HEK293 (cell line): ENCODE results near the gene C4orf17.

Experiments
- CTCF ChIA-PET: fragments of 350-600 bp; formaldehyde crosslinking; extraction: SDS; loops from one replicate; lab custom pipeline; 2021; ENCODE audit warnings: antibody characterized with exemption; lab: Yijun Ruan, JAX
- POLR2A ChIA-PET: fragments of 300-600 bp; formaldehyde crosslinking; extraction: SDS; loops from one replicate; lab custom pipeline; 2020; ENCODE audit warnings: antibody characterized with exemption, inconsistent platforms; lab: Yijun Ruan, JAX
- H3K27ac ChIP-seq: fragments of 200-500 bp; sonication (Bioruptor generic); 2 replicates; pipeline ENCODE4 v1.5.1; 2014; ENCODE audit warnings: low read depth, low read length, control low read depth, inconsistent platforms; ENCODE audit errors: extremely low read depth
- H3K36me3 ChIP-seq, 2 experiments: fragments of 200-500 bp in 1 of 2; sonication (Bioruptor generic) in 1 of 2; 1 replicate in 1 of 2; 2 replicates in 1 of 2; pipeline ENCODE4 v1.5.1; 2014 to 2017; ENCODE audit warnings: inconsistent platforms in 2 of 2, low read length in 2 of 2; ENCODE audit not compliant: control insufficient read depth in 2 of 2, insufficient read depth in 1 of 2
- H3K4me1 ChIP-seq: fragments of 200-500 bp; sonication (Bioruptor generic); 2 replicates; pipeline ENCODE4 v1.5.1; 2014; ENCODE audit warnings: mild to moderate bottlenecking, low read length, inconsistent platforms; ENCODE audit not compliant: control insufficient read depth, insufficient read depth
- H3K4me3 ChIP-seq: 2 replicates; pipeline ENCODE4 v1.5.1; 2011; ENCODE audit warnings: low read depth, mild to moderate bottlenecking, control low read depth, low read length, moderate library complexity
- H3K9me3 ChIP-seq: fragments of 200-500 bp; sonication (Bioruptor generic); 2 replicates; pipeline ENCODE4 v1.5.1; 2014; ENCODE audit warnings: low read depth, low read length, inconsistent platforms; ENCODE audit not compliant: control insufficient read depth, insufficient read depth
- BCL11B ChIP-seq: fragments of 450-650 bp; formaldehyde crosslinking; IDR thresholded peaks from 2 replicates; pipeline ENCODE4 v1.5.1; 2016; ENCODE audit warnings: low read depth, missing biosample characterization, missing genetic modification characterization
- SETDB1 ChIP-seq: IDR thresholded peaks from one replicate; pipeline ENCODE4 v1.6.1; 2017; ENCODE audit warnings: mild to moderate bottlenecking, low read length, moderate library complexity, mixed read lengths; ENCODE audit not compliant: insufficient read length
- WT1 ChIP-seq: fragments of 450-650 bp; formaldehyde crosslinking; IDR thresholded peaks from 2 replicates; pipeline ENCODE4 v1.5.1; 2016; ENCODE audit warnings: missing biosample characterization, missing genetic modification characterization
- ZBTB7A ChIP-seq: fragments of 450-650 bp; formaldehyde crosslinking; IDR thresholded peaks from 2 replicates; pipeline ENCODE4 v1.5.1; 2016; ENCODE audit warnings: low read depth, missing biosample characterization, missing genetic modification characterization
- ZNF155 ChIP-seq: fragments of 450-650 bp; formaldehyde crosslinking; IDR thresholded peaks from 2 replicates; pipeline ENCODE4 v1.5.1; 2016; ENCODE audit warnings: missing biosample characterization, missing genetic modification characterization
- ZNF274 ChIP-seq, 2 experiments: fragments of 200-500 bp in 1 of 2; fragments of 450-650 bp in 1 of 2; sonication (Bioruptor generic) in 1 of 2; formaldehyde crosslinking in 1 of 2; IDR thresholded peaks; 2 replicates each; pipeline versions ENCODE4 v1.5.1 to v1.6.1; 2014 to 2016; ENCODE audit warnings: borderline replicate concordance in 1 of 2, inconsistent platforms in 1 of 2, low read length in 1 of 2, missing biosample characterization in 1 of 2, missing genetic modification characterization in 1 of 2
- ZNF311 ChIP-seq: fragments of 450-650 bp; formaldehyde crosslinking; IDR thresholded peaks from 2 replicates; pipeline ENCODE4 v1.5.1; 2017; ENCODE audit warnings: missing biosample characterization, missing genetic modification characterization, borderline replicate concordance
- ZNF335 ChIP-seq: fragments of 450-650 bp; formaldehyde crosslinking; conservative IDR thresholded peaks from 2 replicates; pipeline ENCODE4 v1.5.1; 2016; ENCODE audit warnings: missing biosample characterization, missing genetic modification characterization
- ZNF473 ChIP-seq: fragments of 450-650 bp; formaldehyde crosslinking; IDR thresholded peaks from 2 replicates; pipeline ENCODE4 v1.5.1; 2017; ENCODE audit warnings: missing biosample characterization, missing genetic modification characterization
- ZNF501 ChIP-seq: fragments of 450-650 bp; formaldehyde crosslinking; IDR thresholded peaks from 2 replicates; pipeline ENCODE4 v1.5.1; 2016; ENCODE audit warnings: missing biosample characterization, missing genetic modification characterization
- ZNF558 ChIP-seq: fragments of 450-650 bp; formaldehyde crosslinking; IDR thresholded peaks from 2 replicates; pipeline ENCODE4 v1.5.1; 2016; ENCODE audit warnings: missing biosample characterization, missing genetic modification characterization
- TF ChIP-seq, protein P1 (sequence below): fragments of 450-650 bp; formaldehyde crosslinking; IDR thresholded peaks from 2 replicates; pipeline ENCODE4 v1.5.1; 2017; ENCODE audit warnings: missing biosample characterization, missing genetic modification characterization
- TF ChIP-seq, protein P2 (sequence below): fragments of 450-650 bp; formaldehyde crosslinking; IDR thresholded peaks from 2 replicates; pipeline ENCODE4 v1.5.1; 2016; ENCODE audit warnings: missing biosample characterization, missing genetic modification characterization
- TF ChIP-seq, protein P3 (sequence below): fragments of 450-650 bp; formaldehyde crosslinking; IDR thresholded peaks from 2 replicates; pipeline ENCODE4 v1.5.1; 2016; ENCODE audit warnings: missing biosample characterization, missing genetic modification characterization, borderline replicate concordance
- TF ChIP-seq, protein P4 (sequence below): IDR thresholded peaks from 2 replicates; pipeline ENCODE4 v1.6.1; 2011; ENCODE audit warnings: mild to moderate bottlenecking, low read depth, low read length, borderline replicate concordance

C4orf17 gene

DNA sequence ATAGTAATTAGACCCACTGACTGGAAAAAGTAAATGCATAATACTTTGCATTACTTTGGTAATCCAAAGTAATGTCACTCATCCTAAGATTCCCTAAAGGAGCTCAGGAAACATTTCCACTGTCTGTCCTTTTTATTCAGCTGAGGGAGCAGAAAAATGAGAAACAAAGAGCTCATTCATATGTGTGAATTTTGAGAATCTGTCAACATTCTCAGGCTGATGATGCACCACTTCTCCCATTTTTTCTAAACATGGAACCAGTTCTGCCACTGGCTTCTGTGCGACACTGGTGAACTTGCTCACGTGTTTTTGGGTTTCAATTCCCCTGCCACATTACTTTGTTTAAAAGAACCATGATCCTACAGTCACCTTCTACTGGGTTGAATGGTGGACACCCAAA, 47.3 kb upstream of the C4orf17 start:
- no peaks in the 10 kb centered on the region for H3K9me3 ChIP-seq
- TF ChIP-seq ZNF155 (tag by site-specific recombination) (no peak), ZBTB7A (no peak), ZNF335 (no peak), ZNF558 (no peak), WT1 (tag by site-specific recombination) (no peak), ZNF501 (tag by site-specific recombination) (no peak), ZNF274 (IDR thresholded peaks at IDR 0.05; ENCODE audit: low read length) (no peak), ZNF274 (tag by site-specific recombination; IDR thresholded peaks at IDR 0.05; ENCODE audit: borderline replicate concordance) (no peak), SETDB1 (no peak), ZNF311 (tag by site-specific recombination) (no peak), ZNF473 (tag by site-specific recombination) (no peak), BCL11B (tag by site-specific recombination) (no peak)
- TF ChIP-seq, protein P1, sequence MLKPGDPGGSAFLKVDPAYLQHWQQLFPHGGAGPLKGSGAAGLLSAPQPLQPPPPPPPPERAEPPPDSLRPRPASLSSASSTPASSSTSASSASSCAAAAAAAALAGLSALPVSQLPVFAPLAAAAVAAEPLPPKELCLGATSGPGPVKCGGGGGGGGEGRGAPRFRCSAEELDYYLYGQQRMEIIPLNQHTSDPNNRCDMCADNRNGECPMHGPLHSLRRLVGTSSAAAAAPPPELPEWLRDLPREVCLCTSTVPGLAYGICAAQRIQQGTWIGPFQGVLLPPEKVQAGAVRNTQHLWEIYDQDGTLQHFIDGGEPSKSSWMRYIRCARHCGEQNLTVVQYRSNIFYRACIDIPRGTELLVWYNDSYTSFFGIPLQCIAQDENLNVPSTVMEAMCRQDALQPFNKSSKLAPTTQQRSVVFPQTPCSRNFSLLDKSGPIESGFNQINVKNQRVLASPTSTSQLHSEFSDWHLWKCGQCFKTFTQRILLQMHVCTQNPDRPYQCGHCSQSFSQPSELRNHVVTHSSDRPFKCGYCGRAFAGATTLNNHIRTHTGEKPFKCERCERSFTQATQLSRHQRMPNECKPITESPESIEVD (tag by site-specific recombination) = no peak
- TF ChIP-seq, protein P2, sequence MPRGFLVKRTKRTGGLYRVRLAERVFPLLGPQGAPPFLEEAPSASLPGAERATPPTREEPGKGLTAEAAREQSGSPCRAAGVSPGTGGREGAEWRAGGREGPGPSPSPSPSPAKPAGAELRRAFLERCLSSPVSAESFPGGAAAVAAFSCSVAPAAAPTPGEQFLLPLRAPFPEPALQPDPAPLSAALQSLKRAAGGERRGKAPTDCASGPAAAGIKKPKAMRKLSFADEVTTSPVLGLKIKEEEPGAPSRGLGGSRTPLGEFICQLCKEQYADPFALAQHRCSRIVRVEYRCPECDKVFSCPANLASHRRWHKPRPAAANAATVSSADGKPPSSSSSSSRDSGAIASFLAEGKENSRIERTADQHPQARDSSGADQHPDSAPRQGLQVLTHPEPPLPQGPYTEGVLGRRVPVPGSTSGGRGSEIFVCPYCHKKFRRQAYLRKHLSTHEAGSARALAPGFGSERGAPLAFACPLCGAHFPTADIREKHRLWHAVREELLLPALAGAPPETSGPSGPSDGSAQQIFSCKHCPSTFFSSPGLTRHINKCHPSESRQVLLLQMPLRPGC = no peak
- TF ChIP-seq, protein P3, sequence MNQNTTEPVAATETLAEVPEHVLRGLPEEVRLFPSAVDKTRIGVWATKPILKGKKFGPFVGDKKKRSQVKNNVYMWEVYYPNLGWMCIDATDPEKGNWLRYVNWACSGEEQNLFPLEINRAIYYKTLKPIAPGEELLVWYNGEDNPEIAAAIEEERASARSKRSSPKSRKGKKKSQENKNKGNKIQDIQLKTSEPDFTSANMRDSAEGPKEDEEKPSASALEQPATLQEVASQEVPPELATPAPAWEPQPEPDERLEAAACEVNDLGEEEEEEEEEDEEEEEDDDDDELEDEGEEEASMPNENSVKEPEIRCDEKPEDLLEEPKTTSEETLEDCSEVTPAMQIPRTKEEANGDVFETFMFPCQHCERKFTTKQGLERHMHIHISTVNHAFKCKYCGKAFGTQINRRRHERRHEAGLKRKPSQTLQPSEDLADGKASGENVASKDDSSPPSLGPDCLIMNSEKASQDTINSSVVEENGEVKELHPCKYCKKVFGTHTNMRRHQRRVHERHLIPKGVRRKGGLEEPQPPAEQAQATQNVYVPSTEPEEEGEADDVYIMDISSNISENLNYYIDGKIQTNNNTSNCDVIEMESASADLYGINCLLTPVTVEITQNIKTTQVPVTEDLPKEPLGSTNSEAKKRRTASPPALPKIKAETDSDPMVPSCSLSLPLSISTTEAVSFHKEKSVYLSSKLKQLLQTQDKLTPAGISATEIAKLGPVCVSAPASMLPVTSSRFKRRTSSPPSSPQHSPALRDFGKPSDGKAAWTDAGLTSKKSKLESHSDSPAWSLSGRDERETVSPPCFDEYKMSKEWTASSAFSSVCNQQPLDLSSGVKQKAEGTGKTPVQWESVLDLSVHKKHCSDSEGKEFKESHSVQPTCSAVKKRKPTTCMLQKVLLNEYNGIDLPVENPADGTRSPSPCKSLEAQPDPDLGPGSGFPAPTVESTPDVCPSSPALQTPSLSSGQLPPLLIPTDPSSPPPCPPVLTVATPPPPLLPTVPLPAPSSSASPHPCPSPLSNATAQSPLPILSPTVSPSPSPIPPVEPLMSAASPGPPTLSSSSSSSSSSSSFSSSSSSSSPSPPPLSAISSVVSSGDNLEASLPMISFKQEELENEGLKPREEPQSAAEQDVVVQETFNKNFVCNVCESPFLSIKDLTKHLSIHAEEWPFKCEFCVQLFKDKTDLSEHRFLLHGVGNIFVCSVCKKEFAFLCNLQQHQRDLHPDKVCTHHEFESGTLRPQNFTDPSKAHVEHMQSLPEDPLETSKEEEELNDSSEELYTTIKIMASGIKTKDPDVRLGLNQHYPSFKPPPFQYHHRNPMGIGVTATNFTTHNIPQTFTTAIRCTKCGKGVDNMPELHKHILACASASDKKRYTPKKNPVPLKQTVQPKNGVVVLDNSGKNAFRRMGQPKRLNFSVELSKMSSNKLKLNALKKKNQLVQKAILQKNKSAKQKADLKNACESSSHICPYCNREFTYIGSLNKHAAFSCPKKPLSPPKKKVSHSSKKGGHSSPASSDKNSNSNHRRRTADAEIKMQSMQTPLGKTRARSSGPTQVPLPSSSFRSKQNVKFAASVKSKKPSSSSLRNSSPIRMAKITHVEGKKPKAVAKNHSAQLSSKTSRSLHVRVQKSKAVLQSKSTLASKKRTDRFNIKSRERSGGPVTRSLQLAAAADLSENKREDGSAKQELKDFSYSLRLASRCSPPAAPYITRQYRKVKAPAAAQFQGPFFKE (tag by site-specific recombination) = no peak
- TF ChIP-seq, protein P4, sequence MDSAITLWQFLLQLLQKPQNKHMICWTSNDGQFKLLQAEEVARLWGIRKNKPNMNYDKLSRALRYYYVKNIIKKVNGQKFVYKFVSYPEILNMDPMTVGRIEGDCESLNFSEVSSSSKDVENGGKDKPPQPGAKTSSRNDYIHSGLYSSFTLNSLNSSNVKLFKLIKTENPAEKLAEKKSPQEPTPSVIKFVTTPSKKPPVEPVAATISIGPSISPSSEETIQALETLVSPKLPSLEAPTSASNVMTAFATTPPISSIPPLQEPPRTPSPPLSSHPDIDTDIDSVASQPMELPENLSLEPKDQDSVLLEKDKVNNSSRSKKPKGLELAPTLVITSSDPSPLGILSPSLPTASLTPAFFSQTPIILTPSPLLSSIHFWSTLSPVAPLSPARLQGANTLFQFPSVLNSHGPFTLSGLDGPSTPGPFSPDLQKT = no peak
- TF ChIP-seq, all 188 proteins: peak for 0
- CTCF ChIA-PET = interaction anchor here (0.6 to 2.7 kb wide), 11 partner anchors 12 to 934 kb away, joined by 3 to 15 read pairs (median 3); no protein-coding TSS in a partner anchor
- Histone ChIP-seq H3K27ac (no peak overlapping the region), H3K4me3 (no peak overlapping the region), H3K36me3 (no peaks in the 10 kb centered on the region), H3K4me1 (no peaks in the 10 kb centered on the region)
- POLR2A ChIA-PET = no interaction called here
